ENCODE data around the gene MRPL1.

DNA sequence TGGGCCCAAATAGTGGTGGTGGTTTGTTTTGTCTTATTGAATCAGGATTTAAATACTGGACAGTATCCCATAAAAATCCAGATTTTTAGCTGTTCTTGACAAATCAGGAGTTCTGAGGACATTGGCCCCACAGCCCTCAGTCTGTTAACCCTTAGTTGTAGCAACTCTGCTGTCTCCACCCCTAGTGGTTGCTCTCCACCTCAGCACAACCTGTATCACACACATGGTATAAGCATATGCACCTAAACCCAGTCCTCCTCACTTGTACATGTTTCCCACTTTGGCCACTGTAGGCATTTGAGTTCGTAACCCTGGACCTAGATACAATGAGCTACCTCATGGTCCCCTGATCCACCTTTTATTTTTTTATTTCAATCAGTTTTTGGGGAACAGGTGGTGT lies 75.9 kb downstream of the MRPL1 start:
- TF ChIP-seq POLR2A (IDR thresholded peaks at IDR 0.05) = no peak
- TF ChIP-seq, protein P1, sequence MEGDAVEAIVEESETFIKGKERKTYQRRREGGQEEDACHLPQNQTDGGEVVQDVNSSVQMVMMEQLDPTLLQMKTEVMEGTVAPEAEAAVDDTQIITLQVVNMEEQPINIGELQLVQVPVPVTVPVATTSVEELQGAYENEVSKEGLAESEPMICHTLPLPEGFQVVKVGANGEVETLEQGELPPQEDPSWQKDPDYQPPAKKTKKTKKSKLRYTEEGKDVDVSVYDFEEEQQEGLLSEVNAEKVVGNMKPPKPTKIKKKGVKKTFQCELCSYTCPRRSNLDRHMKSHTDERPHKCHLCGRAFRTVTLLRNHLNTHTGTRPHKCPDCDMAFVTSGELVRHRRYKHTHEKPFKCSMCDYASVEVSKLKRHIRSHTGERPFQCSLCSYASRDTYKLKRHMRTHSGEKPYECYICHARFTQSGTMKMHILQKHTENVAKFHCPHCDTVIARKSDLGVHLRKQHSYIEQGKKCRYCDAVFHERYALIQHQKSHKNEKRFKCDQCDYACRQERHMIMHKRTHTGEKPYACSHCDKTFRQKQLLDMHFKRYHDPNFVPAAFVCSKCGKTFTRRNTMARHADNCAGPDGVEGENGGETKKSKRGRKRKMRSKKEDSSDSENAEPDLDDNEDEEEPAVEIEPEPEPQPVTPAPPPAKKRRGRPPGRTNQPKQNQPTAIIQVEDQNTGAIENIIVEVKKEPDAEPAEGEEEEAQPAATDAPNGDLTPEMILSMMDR (IDR thresholded peaks at IDR 0.05) = no peak

Measured in thyroid gland (tissue), 4 donors.